NAMALWA (cell line): ENCODE data around the gene LRRC1.

Experiments used
- DNase-seq: peaks from one replicate; pipeline ENCODE4 v3.0.0-alpha.2; 2015; ENCODE audit warnings: low spot score

LRRC1 gene

GRCh38 chr6:53847796-53848314, 53.0 kb downstream of the LRRC1 start:
- no peak for DNase-seq

- DNase-seq, result no peak
These were observed 55.7 kb downstream of the LRRC1 start for GRCh38 chr6:53850527-53850926.

DNA sequence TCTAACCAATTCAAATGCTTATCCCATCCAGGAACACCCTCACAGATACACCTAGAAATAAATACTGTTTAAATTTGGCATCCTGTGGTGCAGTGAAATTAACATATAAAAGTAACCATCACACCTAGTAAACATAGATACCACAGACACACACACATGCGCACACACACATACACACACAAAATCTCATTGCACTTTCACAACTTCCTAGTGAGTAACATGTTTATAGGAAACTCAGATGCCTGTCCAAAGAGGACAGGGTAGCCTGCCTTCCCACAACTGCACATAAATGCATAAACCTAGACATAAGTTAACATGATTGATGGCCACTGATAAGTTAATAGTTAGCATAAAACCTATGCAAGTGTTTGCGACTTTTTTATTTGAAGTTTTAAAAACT, 56.8 kb downstream of the LRRC1 start:
- DNase-seq, result no peak

DNA sequence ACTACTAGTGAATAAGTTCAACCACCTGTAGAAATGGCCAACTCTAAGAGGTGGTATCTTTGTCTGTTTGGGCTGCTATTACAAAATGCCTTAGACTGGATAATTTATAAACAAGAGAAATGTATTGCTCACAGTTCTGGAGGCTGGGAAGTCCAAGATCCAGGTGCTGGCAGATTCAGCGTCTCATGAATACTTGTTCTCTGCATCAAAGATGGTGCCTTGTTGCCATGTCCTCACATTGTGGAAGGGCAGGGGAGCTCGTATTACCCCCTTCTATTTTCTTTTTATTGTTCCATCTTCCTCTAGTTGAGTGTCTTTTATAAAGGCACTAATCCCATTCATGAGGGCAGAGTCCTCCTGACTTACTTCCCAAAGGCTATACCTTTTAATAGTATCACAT, 58.0 kb downstream of the LRRC1 start:
- no peak for DNase-seq

DNA sequence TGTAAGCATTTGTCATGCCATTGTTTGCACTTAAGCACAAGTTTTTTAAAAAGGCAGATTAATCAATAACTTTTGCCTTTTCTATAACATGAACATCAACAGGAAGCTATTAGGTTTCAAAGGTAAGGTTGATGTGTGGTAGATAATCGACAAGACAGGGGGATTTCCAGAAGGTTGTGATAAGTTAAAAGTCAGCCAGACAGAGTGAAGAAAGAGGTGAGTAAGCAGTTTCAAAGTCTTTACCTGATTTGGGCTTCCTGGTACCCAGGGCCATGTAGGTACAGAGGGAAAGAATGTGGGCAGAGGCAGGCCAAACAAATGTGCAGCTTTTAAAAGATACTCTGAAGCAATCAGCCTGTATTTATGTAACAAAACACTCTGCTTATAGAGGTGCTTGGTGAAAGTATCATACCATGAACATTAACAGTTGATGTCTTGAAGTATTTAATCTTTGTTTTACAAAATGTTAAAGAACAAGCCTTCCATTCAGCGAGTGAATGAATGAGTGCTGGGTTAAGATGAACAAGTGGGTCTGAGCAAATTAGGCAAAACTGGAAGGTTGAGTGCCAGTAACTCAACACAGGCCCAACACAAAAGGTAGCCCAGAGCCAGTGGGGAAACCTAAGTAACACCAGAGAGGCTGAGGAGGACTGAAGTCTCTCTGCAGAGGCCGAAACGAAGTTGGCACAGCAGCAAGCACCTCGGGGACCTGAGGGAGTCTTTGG, 60.2 kb downstream of the LRRC1 start:
- no peak for DNase-seq

- no peak for DNase-seq
These were observed 61.1 kb downstream of the LRRC1 start for GRCh38 chr6:53855940-53856339.

GRCh38 chr6:53857318-53858094, 62.7 kb downstream of the LRRC1 start:
- no peak for DNase-seq

DNA sequence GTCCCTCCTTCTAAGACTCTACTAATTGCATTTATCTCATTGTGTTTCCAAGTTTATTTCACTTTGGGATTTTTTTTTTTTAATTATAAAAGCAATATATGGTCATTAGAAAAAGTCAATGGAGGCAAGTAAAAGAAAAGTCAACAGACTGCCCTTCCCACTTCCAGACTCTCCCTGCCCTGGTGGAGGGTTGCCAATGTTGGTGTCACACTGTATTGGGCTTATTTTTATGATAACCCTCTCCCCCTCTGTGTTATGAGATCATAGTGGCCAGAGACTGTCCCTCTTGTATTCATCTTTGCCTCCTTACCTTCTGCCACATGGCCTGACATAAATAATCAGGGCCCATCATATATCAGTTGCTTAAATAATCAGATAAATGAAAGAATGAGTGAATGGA, 63.4 kb downstream of the LRRC1 start:
- DNase-seq, result no peak

DNA sequence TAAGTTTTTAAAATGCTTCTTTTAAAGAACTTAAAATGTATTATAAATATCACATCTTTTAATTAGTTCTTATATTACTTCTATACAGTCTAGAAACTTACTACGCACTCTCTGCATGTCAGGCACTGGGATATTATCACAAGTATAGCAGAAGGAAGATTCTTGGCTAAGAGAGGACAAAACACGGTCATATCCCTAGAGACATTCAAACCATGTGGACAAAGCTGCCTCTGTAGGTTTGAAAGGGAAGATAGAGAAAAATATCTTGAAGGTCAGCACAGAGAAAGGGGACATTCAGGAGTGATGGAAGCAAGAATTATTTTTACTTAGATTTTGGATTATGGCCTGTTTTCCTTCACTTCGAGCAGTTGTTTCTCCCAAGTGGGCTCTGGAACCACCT, 64.1 kb downstream of the LRRC1 start:
- no peak for DNase-seq

GRCh38 chr6:53860511-53860910, 65.7 kb downstream of the LRRC1 start:
- no peak for DNase-seq

DNA sequence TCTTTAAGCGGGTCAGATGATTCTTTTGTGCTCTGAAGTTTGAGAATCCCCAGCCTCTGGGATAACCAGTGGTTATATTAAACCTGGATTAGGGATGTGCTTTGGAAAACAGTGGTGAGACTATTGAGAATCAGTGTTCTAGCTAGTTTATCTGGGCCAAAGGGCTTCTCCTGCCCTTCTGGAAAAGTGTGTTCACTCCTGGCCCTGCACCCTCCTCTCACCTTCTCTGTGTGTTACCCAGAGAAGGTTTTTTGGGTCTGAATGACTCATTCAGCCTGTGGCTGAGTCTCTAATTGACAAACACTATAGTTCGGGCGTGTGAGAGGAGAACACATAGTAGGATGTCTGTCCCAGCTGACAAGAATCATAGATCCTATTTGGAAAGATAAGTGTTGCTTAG, 66.7 kb downstream of the LRRC1 start:
- DNase-seq, result no peak

DNA sequence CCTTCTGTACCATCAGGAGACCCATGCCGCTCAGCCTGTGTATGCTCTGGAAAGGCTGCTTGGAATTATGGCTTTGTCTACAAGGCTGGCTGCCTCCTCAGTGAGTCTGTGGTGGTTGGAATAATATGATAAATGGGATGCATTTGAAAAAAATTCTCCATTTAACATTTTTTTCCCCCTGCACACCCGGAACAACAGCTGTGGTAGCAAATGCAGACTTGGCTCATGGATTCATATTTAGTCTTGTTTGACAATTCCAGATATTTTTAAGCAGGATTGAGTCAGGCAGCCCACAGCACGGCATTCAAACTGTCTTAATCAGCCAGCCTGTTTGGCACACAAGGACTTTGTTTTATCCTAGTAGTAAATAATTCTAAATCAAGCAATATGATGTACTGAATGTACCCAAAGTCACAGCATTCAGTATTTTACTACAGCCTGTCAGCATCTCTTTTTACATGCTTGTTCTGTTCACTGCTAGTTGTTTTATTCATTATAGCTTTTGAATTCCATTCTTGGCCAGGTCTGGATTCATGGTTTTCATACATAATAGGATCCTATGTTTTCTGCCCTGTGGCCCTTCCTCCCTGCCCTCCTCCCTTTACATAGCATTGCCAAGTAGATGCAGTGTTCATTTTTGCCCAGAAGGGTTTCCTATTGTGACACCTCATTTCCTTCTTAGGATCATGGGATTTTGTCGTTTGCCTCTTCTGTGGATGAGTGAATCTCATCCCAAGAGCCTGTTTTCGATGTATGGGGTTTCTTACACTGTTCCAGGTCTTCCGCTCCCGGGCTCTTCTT, 68.1 kb downstream of the LRRC1 start:
- no peak for DNase-seq

DNA sequence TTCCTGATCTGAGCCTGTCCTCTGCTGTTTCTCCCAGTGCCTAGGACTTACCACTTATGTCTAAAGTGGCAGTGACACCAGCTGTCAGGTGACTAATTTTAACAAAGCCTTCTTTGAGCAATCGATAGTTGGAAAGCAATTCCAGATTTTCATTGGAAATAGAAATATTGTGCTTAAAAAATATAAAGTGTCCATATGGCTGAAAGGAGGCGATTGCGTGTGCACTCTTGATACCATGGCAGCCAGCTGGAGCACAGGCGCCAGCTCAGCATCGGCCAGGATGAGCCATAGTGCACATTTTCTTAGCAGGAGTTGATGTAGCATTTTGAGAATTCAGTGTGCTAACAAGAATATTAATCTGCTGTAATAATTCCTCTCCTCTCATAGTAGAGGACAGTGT, 70.0 kb downstream of the LRRC1 start:
- no peak for DNase-seq

GRCh38 chr6:53866226-53866625, 71.4 kb downstream of the LRRC1 start:
- no peak for DNase-seq

- no peak for DNase-seq
These were observed 73.8 kb downstream of the LRRC1 start for GRCh38 chr6:53868626-53869025.

GRCh38 chr6:53869964-53870363, 75.2 kb downstream of the LRRC1 start:
- no peak for DNase-seq

DNA sequence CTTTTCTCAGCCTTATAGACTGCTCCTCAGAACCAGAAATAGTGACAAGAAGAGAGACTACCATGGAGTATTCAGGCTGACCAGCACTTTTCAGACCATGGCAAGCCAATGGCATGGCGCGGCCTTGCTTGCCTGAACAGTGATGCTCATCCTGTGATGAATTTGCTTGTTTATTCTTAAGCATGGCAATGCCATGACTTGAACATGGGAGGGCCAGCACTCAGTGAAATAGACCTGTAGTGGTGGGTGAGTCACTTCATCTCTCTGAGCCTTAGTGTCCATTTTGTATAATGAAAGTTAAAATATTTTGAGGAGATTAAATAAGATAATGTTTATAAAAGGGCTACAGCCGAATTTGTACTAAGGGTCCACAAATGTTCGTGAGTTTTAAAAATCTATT, 79.1 kb downstream of the LRRC1 start:
- DNase-seq, result no peak

DNA sequence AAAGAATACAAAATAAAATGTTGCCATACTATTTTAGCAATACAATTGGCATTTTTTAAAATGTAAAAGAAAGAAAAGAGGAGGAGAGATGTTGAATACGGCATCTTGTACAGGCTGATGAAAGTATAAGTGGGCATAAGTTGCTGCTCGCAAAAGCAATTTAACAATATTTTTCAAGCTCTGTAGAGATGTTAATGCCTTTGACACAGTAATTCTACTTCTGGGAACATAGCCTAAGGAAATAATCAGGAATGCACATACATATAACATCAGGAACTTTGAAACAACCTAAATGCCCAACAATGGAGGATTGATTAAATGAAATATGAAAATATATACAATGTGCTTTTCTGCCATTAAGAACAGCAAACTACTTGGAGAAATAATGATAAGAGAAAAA, 80.2 kb downstream of the LRRC1 start:
- DNase-seq, result no peak

DNA sequence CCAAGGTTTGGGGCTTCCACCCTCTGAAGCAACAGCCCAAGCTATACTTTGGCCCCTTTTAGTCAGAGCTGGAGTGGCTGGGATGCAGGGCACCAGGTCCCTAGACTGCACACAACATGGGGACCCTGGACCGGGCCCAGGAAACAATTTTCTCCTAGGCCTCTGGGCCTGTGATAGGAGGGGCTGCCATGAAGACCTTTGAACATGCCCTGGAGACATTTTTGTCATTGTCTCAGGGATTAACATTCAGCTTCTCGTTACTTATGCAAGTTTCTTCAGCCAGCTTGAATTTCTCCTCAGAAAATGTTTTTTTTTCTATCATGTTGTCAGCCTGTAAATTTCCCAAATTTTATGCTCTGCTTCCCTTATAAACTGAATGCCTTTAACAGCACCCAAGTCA, 82.3 kb downstream of the LRRC1 start:
- no peak for DNase-seq

DNA sequence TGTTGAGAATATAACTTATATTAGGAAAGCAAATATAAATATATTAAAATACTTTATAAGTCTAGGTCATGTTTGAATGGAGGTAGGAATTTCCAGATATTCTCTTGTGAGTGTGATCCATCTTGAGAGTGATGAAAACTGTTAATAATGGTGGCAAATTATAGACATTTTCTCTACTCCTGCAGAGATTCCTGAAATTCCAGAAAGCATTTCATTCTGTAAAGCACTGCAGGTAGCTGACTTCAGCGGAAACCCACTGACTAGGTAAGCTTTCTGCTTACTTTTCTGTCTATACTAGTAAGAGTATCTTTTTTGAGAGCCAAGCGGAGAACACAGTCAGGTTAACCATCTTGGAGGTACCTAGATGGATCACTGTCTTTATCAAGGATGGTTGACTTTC, 84.0 kb downstream of the LRRC1 start:
- DNase-seq, result no peak

DNA sequence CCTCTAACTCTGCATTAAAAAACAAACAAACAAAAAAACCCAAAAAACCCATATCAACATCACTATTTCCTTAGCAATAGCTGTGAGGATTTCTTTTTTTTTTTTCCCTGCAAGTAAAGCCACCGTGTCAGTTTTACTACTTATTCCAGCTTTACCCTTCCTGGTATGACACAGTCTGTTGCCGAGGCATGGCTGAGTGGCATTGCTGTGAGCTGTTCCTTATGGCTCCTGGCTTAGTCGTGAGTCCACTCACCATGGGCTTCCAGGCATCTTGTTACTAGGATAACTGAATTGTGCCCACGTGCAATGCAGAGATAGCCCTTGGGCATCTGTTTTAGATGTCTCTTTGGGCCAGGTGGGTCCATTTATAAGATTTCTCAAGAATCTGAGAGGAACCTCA, 84.8 kb downstream of the LRRC1 start:
- DNase-seq, result no peak

DNA sequence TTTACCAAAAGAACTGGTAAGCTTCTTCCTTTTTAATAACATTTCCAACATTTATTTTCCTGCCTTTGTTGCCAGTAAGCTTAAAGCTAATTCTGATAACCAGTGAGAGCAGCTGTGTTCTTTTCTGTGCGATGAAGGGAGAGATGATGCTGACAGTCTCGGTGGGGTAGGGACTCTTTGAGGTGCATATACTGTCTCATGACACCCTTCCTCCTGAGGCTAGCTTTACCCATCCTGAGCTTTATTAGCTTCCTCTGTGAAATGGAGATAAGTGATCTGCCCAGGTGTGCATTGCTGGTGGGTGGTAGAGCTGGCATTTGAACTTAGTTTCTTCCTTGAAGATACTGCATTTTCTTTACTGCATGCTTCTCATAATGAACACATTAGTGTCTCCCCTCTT, 92.5 kb downstream of the LRRC1 start:
- DNase-seq, result no peak

- no peak for DNase-seq
These were observed 94.1 kb downstream of the LRRC1 start for GRCh38 chr6:53888931-53889330.
